Fibroblast of skin of back (primary cell): ENCODE measurements around the gene COL1A2.

ENCODE experiments used
- DNase-seq: peaks from one replicate; pipeline ENCODE4 v3.0.0-alpha.2; 2013

Gene COL1A2

DNA sequence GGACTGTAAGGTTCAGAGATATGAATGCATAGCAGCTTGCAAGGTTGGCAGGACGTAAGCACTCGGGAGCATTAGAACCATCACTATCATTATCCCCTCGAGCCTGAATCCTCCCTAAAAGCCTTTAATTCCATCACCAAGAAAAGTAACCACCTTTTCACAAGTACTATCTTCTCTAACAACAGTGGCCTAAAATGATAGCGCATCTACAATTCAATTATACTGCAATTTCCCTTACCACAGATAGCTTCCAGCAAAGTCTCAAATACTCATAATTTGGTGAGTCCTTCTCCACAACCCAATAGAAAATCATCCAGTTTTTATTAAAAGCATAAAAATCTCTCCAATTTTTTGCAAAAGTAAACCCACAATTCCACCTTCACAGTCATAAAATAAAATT, 42.0 kb downstream of the COL1A2 start:
- DNase-seq: no peak

DNA sequence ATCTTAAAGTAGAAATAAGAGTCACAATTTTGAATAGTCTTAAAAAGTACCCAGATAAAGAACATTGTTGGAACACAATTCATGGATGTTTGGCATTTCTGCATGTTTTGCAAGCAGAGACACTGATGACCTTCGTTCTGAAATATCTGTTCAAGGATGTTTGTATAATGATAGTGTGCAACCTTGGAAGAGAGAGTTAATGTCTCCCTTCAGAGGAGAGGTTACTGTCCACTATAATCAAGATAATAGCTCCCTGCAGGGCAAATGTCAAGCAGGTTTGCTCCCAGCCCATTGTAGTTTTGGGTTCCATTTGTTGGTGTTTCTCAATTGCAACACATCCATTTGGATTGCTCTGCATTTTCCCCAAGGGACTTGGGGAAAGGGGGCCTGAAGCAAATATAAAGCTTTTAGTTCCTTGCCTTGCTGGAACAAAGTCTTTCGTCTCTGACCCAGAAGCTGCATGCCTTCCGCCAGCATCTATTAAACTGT, 45.2 kb downstream of the COL1A2 start:
- peak; percentile 76 for DNase-seq

DNA sequence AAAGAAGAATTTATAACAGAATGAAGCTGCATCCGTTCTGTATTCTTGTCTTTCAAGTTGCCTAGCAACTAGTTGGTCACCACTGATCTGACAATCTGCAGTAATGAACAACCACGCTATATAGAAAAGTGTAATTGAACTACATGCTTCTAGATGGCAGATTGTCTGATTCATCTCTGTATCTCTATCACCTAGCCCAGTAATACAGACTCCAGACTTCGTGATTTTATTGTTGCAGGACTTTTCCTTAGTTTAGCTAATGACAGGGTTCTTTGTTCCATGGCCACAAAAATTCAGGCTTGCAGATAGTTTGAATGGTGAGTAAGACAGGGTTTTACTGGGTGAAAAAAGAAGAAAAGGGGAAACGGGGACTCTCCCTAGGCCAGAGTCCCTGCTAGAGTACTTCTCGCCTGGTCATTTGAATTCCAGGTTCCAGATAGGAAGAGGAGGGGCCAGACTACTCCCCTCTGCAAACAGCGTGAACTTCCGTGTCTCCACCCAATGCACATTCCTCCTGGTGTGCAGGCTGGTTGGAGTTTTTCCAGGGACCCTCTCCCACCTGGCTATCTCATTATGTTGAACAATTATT, 45.9 kb downstream of the COL1A2 start:
- no peak for DNase-seq

DNA sequence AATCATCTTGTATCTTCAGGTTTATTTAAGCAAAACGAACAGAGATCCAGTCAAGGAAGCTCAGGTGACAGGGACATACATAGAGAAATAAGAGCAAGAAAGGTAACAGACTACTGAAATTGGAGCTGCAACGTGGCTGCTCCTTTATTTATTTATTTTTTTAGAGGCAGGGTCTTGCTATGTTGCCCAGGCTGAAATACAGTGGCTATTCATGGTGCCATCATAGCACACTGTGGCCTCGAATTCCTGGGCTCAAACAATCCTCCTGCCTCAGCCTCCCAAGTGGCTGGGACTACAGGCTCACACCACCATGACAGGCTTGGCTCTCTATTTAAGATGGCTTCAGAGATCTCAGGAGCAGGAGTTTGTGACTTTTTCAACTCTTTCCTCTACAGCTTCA, 46.4 kb downstream of the COL1A2 start:
- no peak for DNase-seq

DNA sequence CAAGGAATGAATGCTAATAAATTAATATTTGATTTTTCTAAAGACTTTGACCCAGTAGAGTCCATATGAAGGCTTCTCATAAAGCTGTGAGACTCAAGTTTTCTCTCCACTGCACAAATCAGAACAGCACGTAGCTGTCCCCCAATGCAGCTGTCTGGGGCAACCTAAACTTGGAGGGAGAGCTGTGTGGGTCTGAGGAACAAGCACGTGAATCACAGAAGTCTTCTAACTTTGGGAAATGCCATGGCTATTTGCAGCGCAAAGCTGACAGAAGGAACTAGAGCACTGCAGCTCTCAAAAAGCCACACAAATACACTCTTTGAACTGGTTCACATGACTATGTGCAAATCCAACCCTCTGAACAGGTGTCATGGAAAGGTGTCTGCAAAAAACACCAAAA, 47.9 kb downstream of the COL1A2 start:
- DNase-seq: no peak

DNA sequence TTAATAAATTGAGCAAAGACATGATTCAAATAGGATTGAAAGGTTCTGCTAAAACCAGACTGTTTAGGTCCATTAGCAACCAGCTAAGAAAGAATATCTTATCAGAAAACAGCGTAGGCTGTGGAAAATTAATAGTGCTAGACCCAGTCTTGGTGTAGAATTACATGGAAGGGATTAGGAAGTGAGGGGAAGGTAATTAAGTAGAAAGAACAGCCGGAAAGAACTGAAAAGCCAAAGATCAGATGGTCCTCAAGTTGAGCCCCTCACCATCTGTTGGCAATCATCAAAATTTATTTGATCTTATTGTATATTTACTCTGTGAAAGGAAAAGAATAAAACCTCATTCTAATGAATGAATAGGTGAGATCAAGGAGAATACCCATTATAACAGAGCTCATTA, 50.1 kb downstream of the COL1A2 start:
- no peak for DNase-seq

DNA sequence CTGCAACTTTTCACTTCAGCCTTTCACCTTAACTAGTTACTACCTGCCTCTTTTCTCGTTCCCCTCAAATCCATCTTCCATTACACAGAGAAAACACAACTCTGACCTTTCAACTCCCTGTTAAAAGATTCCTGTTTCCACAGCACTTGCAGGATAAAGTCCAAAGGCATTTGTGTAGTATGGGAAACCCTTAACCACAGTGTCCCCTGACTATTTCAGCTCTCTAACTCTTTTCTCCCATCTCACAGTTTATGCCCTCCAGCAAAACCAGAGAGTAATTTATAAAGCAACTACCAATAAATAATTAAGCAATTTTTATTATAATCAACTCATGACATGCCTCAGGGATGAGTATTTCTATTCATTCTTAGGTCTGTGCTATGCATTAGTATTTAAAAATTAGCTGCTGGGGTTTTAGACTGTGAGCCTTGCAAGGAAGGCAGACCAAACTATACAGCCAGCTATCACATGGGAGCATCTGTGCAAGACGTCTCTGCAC, 51.0 kb downstream of the COL1A2 start:
- no peak for DNase-seq

DNA sequence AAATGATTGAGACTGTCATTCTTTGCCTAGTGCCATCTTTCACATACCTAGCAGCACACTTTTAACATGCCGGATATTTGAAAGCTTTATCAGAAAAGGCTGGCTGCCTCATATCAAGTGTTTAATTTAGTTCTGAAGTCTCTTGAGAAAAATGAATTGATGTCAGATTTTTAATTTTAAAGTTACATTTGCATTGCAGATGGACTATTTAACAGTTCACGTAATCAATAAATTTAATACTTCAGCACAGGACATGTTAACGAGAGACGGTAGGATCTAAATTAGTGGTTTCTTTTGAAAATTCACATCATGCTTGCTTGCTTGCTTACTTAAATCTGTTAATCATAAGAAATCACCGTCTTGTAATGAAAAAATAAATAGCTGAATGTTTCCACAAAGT, 51.6 kb downstream of the COL1A2 start:
- DNase-seq: no peak

DNA sequence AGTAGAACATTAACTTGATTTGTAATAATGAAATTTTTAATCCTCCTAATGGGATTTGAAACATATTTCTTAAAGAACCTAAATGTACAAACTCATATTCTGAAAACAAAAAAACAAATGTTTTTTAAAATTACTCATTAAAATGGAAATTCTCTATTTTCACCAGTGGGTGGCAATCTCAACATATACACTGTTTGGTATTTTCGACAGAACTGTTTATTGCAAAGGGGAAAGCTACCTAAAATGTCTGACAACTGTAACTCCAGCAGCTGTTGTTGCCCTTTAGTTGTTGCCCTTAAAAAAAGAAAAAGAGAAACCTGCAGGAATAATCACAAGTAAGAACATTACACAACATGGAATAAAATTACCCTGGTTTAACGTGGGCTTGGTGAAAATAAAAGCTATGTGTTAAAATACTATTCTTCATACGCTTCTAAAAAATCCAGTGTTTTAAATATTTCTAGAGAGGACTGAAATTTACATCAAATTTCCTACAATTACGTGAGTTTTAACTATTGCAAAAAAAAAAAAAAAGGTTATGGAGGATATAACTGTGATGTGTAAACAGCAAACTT, 54.5 kb downstream of the COL1A2 start:
- DNase-seq: peak; percentile 52

DNA sequence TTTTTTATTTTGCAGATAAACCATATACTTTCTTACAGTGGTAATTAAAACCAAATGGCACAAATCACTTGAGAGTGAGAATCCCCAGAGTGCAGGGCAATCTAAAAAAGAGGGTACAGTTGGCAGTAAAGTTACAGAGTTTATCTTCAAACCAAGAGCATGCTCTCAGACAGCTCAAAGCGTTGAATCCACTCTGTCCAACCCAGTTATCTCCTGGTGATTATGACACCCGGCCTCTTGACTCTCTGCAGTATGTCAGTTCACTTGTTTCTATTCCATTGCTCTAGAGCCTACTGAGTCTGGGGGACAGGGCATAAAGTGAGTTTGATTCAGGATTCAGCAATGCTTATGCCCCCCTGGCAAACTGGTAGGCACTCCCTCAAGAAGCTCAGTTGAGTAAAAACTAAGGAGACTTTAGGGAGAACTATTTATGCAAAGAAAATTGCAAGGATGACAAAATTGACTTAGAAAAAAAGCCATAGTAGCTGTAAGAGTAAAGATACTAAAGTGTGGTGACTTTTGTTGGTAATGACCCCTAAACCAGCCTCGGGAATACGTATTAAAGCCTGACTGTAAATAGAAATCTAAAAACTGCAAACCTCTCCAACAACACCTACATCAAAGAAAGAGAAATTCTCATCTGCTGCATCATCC, 55.5 kb downstream of the COL1A2 start:
- DNase-seq: no peak

DNA sequence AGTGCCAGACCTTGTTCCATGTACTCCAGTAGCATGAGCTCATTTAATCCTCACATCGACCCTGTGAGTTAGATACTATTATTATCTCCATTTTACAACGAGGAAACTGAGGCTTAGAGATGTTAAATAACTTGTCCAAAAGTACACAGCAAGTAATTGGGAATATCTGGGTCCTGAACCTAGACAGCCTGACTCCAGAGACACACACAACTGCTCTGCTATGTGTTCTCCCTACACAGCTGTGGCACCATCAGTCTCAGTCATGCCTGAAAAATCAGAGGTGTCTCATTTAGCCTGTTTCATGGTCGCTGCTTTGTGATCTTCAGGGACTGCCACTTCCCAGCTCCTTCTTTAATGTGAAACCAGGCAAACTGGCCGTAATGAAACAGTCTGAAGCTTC, 56.5 kb downstream of the COL1A2 start:
- DNase-seq: no peak

DNA sequence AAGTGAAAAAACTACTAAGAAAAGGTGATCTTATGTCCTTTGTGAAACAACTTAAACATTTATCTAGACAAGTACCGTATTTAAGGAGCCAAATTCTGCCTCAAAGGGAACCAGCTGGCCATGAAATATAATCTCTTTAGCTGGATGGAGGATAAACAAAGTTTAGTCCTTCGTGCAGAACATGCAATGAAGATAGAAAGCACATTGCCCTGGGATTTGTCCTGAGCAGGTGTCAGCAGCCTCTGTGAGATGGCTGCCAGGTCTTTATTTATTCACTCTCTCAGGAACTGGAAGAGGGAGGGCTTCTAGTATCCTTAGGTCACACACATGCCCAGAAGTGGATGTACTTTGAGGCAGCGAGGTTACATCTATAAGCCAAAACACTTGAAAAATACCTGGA, 57.5 kb downstream of the COL1A2 start:
- DNase-seq: no peak

DNA sequence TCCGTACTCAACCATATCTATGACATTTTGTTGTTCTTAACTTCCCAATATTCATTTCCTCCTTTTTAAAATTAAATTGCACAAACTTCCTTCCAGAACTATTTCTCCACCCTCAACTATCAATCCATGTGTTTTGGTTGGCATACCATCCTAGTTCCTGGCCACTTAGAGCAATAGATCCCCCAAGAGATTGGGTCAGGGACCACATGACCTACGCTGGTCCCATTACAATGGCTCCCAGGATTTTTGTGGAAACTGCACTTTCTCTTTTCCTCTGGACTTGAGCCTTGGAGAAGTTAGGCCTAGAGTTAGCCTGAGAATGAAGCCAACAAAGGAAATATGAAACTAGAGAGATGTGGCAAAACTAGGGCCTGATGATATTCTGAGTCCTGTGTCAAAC, 59.2 kb downstream of the COL1A2 start:
- no peak for DNase-seq

DNA sequence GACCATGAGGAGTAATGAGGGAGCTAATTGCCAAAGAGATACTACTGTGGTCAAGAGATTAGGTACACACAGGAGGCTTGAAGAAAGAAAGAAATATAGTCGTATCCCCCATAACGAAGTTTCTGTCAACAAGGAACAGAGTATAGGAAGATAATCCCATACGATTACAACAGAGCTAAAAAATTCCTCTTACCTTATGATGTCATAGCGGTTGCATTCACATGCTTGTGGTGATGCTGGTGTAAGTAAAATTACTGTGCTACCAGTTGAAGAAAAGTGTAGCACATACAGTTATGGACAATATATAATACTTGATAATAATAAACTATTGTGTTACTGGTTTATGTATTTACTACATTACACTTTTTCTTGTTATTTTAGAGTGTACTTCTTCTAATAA, 63.3 kb downstream of the COL1A2 start:
- DNase-seq: no peak

DNA sequence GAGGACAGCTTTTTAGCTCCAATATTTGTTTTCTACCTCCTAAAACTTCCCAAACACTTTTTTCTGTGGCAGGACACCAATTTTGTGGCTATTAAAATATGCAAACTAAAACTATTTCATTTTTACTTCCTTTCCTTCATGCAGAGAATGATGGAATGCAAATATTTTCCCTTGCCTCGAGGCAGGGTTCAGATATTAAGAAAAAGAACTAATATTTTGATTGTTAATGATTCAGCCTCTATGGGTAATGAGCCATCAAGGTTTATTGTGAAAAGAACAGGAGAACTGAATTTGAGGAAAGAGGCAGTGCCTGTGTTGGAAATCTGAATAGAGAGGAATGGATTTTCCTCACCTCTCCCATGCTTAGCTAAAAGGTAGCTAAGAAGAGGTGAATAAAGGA, 71.8 kb downstream of the COL1A2 start:
- DNase-seq: peak; percentile 23

DNA sequence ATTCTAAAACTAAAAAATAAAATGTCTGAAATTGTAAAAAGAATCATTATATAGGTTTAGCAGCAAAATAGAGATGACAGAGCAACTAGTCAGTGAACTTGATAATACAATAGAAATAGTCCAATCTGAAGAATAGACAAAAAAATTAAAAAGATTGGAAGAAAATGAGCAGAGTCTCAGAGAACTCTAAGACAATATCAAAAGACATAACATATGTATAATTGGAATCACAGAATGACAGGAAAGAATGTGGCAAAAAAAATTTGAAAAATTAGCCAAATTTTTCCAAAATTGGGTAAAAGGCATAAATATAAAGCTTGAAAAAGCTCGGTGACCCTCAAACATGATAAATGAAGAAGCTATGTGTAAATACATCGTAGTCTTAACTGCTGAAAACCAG, 76.9 kb downstream of the COL1A2 start:
- no peak for DNase-seq

DNA sequence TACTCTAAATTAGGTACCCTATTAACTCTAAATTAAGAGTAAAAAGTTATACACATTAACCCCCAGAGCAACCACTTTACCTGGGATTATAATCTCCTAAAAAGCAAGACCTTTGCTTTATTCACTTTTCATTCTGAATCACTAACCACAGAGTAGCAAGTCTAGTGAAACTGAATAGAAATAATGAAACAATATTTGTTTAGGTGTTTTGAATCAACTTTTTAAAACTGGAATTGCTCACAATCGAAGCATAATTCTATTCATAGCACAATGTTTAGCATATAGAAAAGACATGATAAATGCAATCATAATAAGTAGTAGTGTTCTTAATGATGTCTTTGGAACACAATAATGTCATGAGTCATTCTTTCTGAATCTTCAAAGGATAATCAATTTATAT, 77.9 kb downstream of the COL1A2 start:
- no peak for DNase-seq

DNA sequence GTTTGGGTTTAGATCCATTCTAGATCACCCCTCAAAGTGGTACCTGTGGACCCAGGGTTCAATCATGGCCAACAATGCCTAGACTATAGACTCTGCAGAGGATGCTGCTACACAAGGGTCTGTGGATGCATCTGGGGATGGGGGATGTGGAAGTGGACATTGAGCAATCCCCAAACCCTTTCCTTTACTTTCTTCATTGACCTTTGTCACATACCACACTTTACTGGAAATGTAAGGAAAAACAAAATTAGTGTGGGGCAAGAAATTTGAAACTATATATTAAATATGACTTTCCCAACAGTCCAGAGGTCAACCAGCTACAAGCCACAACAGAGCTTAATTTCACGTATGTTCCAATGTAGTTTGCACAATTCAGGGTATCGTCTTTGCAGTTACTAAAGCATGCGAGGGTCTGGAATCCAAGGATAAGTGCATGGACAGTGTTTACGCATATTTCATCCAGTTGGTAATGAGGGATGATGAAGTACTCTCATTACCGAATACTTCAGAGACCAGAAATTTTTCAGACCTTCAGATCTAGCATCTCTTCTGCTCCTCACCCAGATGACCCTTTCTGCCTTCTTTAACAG, 81.7 kb downstream of the COL1A2 start:
- DNase-seq: no peak

DNA sequence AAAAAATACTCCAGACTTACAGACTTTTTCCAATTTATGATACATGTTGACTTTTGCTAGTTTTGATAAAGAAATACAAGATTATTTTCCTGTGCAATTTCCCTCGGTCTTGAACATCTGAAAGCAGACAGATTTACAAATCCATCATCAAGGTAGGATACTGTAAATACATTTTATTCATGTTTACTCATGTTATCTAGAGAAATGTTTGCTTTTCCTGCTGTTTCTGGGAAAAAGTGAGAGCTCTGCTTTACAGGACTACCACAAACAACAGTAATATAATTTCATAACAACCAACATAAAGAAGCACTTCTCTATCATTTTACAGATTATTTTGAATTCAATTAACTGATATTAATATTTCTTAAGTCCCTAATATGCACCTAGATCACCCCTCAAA, 83.2 kb downstream of the COL1A2 start:
- DNase-seq: no peak

DNA sequence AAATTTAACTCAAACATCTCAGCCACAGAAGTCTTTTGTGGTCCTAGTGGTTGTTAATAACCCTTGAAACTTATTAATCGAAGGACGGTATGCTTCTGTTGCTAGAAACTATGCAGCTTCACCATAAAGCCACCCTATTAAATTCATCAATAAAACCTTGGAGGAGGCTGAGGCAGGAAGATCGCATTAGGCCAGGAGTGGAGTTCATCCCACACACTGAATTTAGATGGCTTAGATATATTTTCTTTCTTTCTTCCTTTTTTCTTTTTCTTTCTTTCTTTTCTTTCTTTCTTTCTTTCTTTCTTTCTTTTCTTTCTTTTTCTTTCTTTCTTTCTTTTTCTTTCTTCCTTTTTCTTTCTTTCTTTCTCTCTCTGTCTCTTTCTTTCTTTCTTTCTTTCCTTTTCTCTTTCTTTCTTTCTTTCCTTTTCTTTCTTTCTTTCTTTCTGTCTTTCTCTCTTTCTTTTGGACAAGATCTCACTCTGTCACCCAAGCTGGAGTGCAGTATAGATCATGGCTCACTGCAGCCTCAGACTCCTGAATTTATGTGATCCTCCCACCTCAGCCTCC, 84.0 kb downstream of the COL1A2 start:
- no peak for DNase-seq
